Effector memory CD8-positive, alpha-beta T cell (primary cell): Measurements from ENCODE around the gene ZNF414.
A peak's percentile ranks its signal among the peaks of the same experiment; 100 is the strongest.

ENCODE experiments used
- ATAC-seq: fragments of 150-1000 bp; cut with Tn5 transposase; replicated peaks from 2 replicates; pipeline ENCODE4 v1.10.0; 2021; ENCODE audit warnings: mild to moderate bottlenecking, moderate library complexity
- DNase-seq, 3 experiments: peaks; one replicate each; pipeline ENCODE4 v3.0.0; 2021
- H3K27ac Mint-ChIP-seq, 2 donors: one replicate each; pipeline ENCODE4 v1.8.0; 2022; ENCODE audit warnings: mild to moderate bottlenecking in 2 of 2, mixed read lengths in 2 of 2, moderate library complexity in 2 of 2
- H3K27me3 Mint-ChIP-seq, 2 donors: one replicate each; pipeline ENCODE4 v1.8.0; 2022; ENCODE audit warnings: mixed read lengths in 2 of 2
- H3K36me3 Mint-ChIP-seq: one replicate; pipeline ENCODE4 v1.8.0; 2022; ENCODE audit warnings: mild to moderate bottlenecking, moderate library complexity, mixed read lengths; ENCODE audit not compliant: insufficient read depth
- H3K4me1 Mint-ChIP-seq, 2 donors: one replicate each; pipeline ENCODE4 v1.8.0; 2022; ENCODE audit warnings: low read depth in 2 of 2, mixed read lengths in 2 of 2
- H3K4me3 Mint-ChIP-seq, 2 donors: one replicate each; pipeline ENCODE4 v1.8.0; 2022; ENCODE audit warnings: mild to moderate bottlenecking in 2 of 2, mixed read lengths in 2 of 2, moderate library complexity in 2 of 2
- H3K9me3 Mint-ChIP-seq, 2 donors: one replicate each; pipeline ENCODE4 v1.8.0; 2022; ENCODE audit warnings: mixed read lengths in 2 of 2

Gene ZNF414

DNA sequence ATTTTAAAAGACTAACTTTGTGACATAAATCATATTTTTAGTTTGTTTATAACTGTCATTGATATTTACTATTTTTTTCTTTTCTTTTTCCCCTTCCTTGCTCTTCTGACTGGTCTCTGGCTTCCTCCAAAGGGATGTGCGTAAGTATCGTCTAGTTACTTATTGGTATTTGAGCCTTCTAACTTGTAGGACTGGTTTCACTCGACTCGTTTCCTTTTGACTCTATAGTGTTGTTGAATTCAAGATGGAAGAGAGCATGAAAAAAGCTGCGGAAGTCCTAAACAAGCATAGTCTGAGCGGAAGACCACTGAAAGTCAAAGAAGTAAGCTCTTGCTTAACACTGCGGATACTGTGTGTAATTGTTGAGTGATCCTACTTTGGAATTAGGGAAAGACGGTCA is 50.6 kb downstream of the ZNF414 start:
- Mint-ChIP-seq H3K4me1 (peaks cover 37 to 55% of the 10 kb centered on the region in 2 donors), H3K4me3 (no peak overlapping the region), H3K9me3 (no peaks in the 10 kb centered on the region), H3K36me3 (peaks cover 74% of the 10 kb centered on the region), H3K27me3 (no peaks in the 10 kb centered on the region), H3K27ac (no peak overlapping the region)
- ATAC-seq (no peak), DNase-seq (no peak)

DNA sequence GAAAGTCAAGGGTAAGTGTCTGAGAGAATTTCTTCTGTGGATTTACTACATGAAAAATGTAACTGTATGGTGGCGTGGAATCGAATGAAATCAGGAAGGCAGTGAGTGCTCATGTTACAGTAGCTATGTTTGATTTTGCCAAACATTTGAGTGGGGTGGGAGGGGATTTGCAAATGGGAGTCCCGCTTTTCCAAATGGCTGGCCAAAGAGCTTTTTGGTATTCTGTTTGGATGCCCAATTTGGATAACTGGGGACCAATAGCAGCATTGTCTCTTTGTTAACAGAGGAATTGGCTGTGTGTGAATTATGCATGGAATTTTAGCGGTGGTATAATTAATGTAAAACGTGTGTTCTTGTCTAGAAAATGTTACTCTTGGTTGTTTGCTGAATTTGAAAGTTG is 51.4 kb downstream of the ZNF414 start:
- H3K27me3 Mint-ChIP-seq, result no peaks in the 10 kb centered on the region
- H3K9me3 Mint-ChIP-seq, result no peaks in the 10 kb centered on the region
- H3K4me1 Mint-ChIP-seq, result peaks cover 38 to 60% of the 10 kb centered on the region in 2 donors
- DNase-seq (no peak), ATAC-seq (no peak)
- peaks cover 71% of the 10 kb centered on the region for H3K36me3 Mint-ChIP-seq
- H3K27ac Mint-ChIP-seq, result peak overlapping the region in 1 of 2 donors; percentile 3
- no peak overlapping the region for H3K4me3 Mint-ChIP-seq

DNA sequence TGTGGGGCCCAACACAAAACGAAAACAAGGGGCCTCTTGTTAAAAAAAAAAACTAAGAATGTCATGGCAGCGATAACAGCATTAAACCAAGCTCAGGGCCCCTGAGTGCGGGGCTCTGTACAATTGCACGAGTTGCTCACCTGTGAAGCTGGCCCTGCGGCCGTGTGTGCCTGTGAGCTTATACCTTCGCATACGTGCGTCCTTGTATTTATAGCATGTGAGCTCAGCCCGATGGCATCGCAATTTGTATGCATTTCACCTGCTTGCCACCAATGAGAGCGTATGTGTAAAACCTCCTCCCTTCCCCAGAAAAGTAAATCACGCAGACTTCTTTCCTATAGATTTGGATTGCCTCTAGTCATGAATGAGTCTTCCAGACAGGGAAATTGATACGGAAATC is 52.1 kb downstream of the ZNF414 start:
- peak overlapping the region in 1 of 2 donors; percentile 83 for H3K27ac Mint-ChIP-seq
- no peaks in the 10 kb centered on the region for H3K27me3 Mint-ChIP-seq
- DNase-seq (no peak), ATAC-seq (no peak)
- H3K4me3 Mint-ChIP-seq, result no peak overlapping the region
- peaks cover 35 to 66% of the 10 kb centered on the region in 2 donors for H3K4me1 Mint-ChIP-seq
- no peaks in the 10 kb centered on the region for H3K9me3 Mint-ChIP-seq
- peaks cover 71% of the 10 kb centered on the region for H3K36me3 Mint-ChIP-seq

DNA sequence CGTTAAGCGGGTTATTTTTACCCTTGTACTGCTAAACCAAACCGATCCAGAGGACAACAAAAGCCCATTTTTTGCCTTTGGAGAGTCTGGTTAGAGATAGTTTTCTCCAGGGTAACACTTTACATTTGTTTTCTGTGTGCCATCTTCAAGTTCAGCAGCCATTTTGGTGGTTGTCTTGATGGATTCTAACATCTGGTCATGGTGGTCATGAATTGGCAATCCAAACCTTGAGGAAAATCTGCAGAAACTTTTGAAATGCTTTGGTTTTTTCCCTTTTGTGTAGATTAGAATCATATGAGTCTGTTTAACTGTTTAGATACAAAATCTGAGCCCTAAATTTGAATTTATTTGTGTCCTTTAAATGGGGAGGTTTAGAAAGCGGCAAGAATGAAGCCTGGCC is 52.6 kb downstream of the ZNF414 start:
- Mint-ChIP-seq H3K4me1 (peaks cover 38 to 68% of the 10 kb centered on the region in 2 donors), H3K36me3 (peaks cover 71% of the 10 kb centered on the region), H3K27ac (peak overlapping the region in 1 of 2 donors; percentile 83), H3K9me3 (no peaks in the 10 kb centered on the region), H3K27me3 (no peaks in the 10 kb centered on the region), H3K4me3 (no peak overlapping the region)
- DNase-seq (no peak), ATAC-seq (no peak)

DNA sequence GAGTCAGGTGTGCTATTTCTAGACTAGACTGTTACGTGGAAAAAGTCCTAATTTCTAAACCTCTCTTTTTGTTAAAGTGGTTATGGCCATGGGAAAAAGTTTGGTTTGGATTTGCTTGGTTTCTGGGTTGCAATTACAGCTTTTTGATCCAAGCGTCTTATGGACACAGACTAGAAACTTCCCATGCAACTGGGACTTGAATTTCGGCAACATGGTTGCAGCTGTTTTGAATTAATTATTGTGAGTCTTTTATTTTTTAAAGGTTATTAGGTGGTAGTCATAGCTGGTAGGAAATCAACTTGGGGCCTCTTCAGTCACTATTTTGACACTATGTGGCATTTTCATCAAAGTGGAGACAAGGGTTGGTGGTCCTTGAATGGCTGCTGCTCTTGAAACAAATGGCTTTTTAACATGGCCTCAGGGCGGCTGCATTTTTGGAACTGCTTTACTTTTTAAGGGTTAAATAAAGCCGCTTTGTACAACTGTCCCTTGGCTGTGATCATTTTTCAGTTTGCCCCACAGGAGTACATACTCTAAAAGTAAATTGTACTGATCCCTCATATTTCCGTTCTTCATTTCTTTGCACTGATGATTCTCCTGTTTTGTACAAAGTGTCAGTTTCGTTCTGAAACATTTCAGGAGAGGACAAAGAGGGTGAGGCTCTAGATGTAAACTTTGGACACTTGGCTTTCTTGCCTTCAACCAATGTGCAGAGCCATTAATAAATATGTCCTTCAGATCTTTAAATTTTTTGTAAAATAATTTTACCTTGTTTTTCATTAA is 53.3 kb downstream of the ZNF414 start:
- peak overlapping the region in 1 of 2 donors; percentile 61 for H3K4me3 Mint-ChIP-seq
- no peaks in the 10 kb centered on the region for H3K27me3 Mint-ChIP-seq
- DNase-seq, result no peak
- H3K4me1 Mint-ChIP-seq, result peaks cover 44 to 74% of the 10 kb centered on the region in 2 donors
- ATAC-seq, result no peak
- H3K27ac Mint-ChIP-seq, result peak overlapping the region in 1 of 2 donors; percentile 83
- H3K36me3 Mint-ChIP-seq, result peaks cover 71% of the 10 kb centered on the region
- H3K9me3 Mint-ChIP-seq, result no peaks in the 10 kb centered on the region
